ENCODE data around the gene RAP1GAP.

- TF ChIP-seq CTCF (IDR thresholded peaks at IDR 0.05; ENCODE audit: low read length) (no peak), EZH2phosphoT487 (IDR thresholded peaks at IDR 0.05; ENCODE audit: low read length) (no peak)
These were observed 3.2 kb downstream of the RAP1GAP start for GRCh38 chr1:21665711-21666575.

Data from MM.1S (cell line).